GM18907 (cell line): ENCODE data around the gene RSPO1.
"Not testable (repeated sequence)": the region's sequence is repeated elsewhere in the genome, so short reads cannot be mapped to it uniquely, and the experiment has no call there.

Experiments used
- ATAC-seq: cut with Tn5 transposase; IDR thresholded peaks from one replicate; pipeline ENCODE4 v1.9.1; 2021; ENCODE audit warnings: mild to moderate bottlenecking, moderate library complexity; ENCODE audit not compliant: unreplicated experiment

RSPO1 gene

DNA sequence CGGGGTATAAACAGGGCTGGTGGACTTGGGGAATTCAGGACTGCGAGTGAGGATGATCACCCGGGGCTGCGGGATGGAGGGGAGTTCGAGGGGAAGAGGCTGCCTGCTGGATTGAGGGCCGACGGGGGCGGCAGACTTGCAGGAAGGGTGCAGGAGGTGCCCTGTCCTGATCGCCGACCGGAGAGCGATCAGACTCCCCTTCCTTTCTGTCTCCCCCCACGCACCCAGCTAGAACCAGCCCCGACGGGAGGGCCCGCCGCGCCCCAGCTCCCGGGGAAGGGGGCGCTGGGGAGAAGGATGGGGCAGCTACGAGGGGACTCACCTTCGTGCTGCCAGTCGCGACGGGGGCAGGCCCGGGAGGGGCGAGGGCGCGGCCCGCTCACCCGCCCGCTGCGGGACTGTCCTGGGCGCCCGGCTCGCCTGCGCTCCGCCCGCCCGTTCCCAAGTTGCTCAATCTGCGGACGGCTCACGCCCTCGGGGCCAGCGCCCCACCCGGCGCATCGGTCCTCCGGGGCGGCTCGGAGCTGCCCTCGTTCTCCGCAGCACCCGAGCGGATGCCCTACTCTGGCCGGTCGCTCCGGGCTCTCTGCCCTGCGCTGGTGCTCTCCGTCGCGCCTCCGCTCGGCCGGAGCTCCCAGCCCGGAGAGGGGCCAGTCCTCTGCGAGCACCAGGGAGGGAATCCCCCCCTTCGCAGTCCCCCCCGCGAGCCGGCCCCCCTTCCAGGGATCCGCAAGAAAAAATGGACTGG lies at the start of gene RSPO1:
TSS of gene RSPO1 (minus strand) at position 649 of the 748 bp plus-strand sequence. CDS start 5,231 bp downstream, outside the sequence.
- ATAC-seq, result no peak

DNA sequence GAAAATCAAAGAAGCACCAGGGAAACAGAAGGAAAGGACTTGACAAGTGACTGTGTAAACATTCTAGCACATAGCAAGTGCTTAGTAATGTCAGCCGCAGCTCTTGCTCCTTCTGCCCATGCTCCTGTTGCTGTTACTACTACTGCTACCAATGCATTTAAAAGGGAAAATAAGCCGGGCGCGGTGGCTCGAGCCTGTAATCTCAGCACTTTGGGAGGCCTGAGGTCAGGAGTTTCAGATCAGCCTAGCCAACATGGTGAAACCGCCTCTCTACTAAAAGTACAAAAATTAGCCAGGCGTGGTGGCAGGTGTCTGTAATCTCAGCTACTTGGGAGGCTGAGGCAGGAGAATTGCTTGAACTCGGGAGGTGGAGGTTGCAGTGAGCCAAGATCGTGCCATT lies 49.5 kb upstream of the RSPO1 start:
- ATAC-seq, result not testable (repeated sequence)

DNA sequence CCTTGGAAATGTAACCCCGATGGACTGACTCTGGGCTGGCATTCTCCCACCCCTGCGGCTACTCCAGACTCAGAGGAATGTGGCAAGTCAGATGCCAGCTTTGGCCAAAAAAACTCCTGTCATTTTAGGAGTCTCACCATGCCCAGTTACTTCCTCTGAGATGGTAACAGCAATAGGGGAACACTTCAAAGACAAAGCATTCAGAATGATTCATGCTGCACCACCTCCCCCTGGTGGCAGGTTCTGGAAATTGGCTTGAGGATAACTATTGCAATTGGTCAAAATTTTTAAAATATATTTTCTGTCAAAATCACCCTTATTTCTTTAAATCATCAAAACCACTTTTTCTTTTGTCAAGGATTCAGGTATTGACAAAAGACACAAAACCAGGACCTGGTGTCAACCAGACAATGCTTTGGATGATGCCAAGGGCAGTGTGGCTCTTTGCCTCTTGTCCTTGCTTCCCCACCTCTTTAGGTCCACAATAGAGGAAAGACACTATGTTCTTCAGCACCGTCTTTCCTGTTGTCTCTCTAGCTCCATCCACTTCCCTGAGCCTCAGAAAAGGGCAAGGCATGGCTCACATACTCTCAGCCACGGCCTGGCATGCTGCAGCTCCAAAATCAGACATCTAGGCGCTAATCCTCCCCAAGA lies 47.8 kb upstream of the RSPO1 start:
- no peak for ATAC-seq

- ATAC-seq, result no peak
Observed at GRCh38 chr1:37680933-37681332, 46.2 kb upstream of the RSPO1 start.

DNA sequence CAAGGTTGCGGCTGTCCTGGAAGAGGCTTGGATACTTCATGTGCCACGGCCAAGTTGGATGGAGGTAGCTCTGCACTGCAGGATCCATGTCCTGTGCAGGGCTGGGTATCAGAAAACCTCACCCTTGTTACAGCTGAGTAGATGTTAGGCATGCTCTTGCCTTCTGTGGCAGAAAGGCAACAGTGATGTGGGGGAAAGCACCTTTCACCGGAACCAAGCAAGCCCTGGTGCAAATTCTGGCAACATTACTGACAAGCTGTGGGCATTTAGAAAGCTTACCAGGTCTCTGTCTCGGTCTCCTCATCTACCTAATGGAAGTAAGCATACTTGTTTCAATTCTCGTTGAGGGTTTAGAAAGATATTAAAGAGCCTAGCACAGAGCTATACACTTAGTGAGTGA lies 43.1 kb upstream of the RSPO1 start:
- no peak for ATAC-seq

DNA sequence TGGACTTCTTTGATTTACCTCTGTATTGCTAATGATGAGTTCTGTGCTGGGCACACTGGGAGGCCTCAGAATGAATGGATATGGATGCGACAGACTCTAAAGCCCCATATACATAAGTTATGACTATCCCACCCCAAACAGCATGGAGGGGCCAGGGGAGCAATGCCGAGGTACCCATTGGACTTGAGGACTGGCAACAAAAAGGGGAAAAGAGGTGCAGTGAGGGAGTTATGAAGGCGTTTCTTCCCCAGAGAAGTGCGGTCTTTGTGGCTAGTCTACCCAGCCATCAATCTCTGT lies 42.4 kb upstream of the RSPO1 start:
- no peak for ATAC-seq

DNA sequence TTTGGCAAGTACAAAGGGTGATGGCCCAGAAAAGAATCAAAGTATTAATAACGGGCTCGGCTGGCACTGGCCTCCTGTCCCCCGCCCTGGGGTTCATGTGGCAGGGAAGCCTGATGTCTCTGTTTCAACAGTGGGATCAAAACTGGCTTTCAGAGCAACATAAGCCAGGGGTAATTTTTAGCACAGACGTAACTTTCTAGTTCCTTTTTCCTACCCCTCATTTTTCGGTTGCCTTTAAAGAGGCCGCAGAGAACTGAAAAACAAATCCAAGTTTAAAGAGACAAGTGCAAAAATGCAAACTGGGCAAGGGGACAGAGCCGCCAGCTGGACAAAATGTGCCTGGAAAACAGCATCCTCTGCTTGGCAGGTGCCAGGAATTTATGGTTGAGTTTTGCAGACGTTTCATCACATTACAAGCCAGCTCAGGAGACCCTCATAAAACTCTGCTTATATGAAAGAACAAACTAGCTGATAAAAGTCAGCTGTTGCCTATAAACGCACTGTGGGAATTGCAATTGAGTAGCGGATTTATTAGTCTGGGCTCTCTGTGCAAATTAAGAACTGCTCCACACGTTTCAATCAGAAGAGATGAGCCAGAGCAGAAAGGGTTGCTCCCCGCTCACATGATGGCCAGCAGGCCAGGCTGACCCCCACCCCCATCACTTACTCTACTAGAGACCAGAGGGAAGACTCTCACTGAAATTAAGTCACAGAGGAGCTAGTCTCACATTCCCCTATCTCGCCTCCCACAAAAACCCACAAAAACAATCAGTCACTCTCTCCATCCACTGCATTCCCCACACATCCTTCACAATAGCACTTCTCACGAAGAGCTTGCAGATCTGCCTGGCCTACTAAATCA lies 41.8 kb upstream of the RSPO1 start:
- ATAC-seq, result peak; percentile 49

- no peak for ATAC-seq
Observed at GRCh38 chr1:37673920-37674319, 39.2 kb upstream of the RSPO1 start.

DNA sequence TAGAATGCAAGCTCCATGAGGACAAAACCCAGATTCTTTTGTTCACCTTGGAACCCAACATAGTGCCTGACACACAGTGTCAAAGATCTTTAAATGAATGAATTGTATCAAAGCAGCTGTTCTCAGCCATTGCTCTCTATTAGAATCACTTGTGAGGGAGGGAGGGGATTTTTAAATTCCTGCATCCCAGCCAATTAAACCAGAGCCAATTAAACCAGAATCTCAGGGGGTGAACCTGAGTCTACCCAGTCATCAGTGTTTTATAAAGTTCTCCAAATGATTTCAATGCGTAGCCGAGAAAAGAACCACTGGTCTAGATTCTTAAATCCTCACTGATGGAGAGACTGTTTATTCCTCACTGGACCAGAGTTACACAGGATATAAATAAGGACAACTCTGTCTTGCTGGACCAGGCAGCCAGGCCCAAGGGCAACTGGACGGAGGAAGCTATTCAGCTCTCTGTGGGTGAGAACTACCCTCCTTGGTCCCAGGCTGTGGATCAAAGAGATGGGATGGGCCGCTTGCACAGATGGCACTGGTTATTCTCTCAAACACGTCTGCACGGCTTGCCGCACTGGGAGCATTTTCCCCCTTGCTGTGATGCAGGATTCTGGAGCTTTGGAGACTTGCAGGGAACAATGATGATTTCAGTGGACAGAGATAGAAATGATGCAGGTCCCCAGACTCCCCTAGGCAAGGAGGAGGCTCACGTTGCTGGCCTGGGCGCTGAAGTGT lies 37.6 kb upstream of the RSPO1 start:
- ATAC-seq, result no peak

GRCh38 chr1:37671261-37671660 lies 36.6 kb upstream of the RSPO1 start:
- ATAC-seq, result no peak

DNA sequence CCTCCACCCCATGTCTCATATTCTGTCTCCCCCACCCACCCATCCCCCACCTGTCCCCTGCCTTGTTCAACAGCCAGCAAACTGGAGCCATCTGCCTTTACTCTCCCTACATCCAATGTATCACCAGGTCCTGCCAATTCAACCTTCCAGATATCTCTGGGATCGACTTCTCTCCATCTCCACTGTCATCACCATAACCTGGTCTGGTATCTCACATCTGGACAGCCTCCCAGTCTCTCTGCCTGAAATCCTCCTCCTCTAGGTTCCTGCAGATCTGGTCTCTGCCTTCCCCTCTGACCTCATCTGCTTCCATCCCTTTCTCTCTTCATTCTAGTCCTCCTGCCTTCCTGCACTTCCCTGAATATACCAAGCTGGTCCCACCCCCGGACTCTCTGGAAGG lies 35.4 kb upstream of the RSPO1 start:
- ATAC-seq, result no peak

GRCh38 chr1:37667023-37667671 lies 32.5 kb upstream of the RSPO1 start:
- ATAC-seq, result no peak

DNA sequence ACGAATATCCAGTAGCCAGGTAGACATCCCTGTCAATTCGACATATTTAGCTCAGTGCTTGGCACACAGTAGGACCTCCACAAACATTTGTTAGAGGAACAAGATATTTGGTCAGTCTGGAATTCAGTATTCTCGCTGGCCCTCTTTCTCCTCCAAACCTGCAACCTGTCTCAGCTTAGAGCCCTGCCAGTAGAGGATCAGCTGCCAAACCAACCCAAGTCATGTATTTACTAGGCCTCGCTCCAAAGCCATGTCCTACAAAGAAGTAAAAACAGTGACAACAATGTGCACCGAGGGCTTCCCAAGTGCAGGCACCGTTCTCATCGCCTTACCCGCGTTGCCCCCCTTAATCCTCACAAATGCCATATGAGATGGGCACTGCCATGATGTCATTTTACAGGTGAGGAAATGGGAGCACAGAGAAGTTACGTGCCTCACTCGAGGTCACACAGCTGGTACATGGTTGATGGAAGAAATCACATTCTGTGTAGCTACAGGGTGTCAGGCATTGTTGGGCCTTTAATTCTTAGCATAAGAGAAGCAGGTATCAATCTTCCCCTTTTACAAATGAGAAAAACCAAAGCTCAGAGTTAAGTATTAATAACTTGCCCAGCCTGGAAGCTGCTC lies 31.7 kb upstream of the RSPO1 start:
- ATAC-seq, result no peak

GRCh38 chr1:37663426-37664000 lies 28.8 kb upstream of the RSPO1 start:
- ATAC-seq, result no peak

GRCh38 chr1:37662031-37662755 lies 27.5 kb upstream of the RSPO1 start:
- ATAC-seq, result no peak

- ATAC-seq, result no peak
Observed at GRCh38 chr1:37661401-37661800, 26.7 kb upstream of the RSPO1 start.

GRCh38 chr1:37660664-37661063 lies 26.0 kb upstream of the RSPO1 start:
- ATAC-seq, result no peak

GRCh38 chr1:37658486-37658885 lies 23.8 kb upstream of the RSPO1 start:
- no peak for ATAC-seq
